Esophagus squamous epithelium (tissue), 5 donors: Measurements from ENCODE around the gene VARS2. TPM values are rescaled to one million over a fixed set of nuclear protein-coding genes. Genes with fewer than 3 reads are reported as not detected.
"Not testable (repeated sequence)": the region's sequence is repeated elsewhere in the genome, so short reads cannot be mapped to it uniquely, and the experiment has no call there.

Source experiments
- DNase-seq: peaks from one replicate; lab custom pipeline; 2025; lab: John Stamatoyannopoulos, UW
- H3K27ac ChIP-seq, 4 donors: fragments of 200-600 bp; sonication (generic); one replicate each; pipeline ENCODE4 v1.5.1; 2016 to 2019; ENCODE audit warnings: mild to moderate bottlenecking in 1 of 4
- H3K27me3 ChIP-seq, 4 donors: fragments of 200-600 bp; sonication (generic); 1 replicate in 3 of 4; 2 replicates in 1 of 4; pipeline versions ENCODE4 v1.5.1 to v1.6.0; 2017 to 2021; ENCODE audit warnings: antibody characterized with exemption in 1 of 4
- H3K36me3 ChIP-seq, 3 donors: fragments of 200-600 bp; sonication (generic); one replicate each; pipeline ENCODE4 v1.5.1; 2016 to 2019
- H3K4me1 ChIP-seq, 3 donors: fragments of 200-600 bp; sonication (generic); one replicate each; pipeline ENCODE4 v1.5.1; 2017 to 2019
- H3K4me3 ChIP-seq, 4 donors: fragments of 200-600 bp; sonication (generic); 1 replicate in 3 of 4; 2 replicates in 1 of 4; pipeline ENCODE4 v1.5.1; 2016 to 2019; ENCODE audit warnings: mild to moderate bottlenecking in 2 of 4, moderate library complexity in 1 of 4
- H3K9me3 ChIP-seq, 3 donors: fragments of 200-600 bp; sonication (generic); one replicate each; pipeline ENCODE4 v1.5.1; 2016 to 2019
- CTCF ChIP-seq, 6 experiments: fragments of 450-650 bp in 4 of 6; fragments of 200-600 bp in 2 of 6; sonication (generic) in 2 of 6; IDR thresholded peaks; one replicate each; pipeline ENCODE4 v1.5.1; 2016 to 2019; ENCODE audit warnings: antibody characterized with exemption in 6 of 6, mild to moderate bottlenecking in 4 of 6, moderate library complexity in 4 of 6
- POLR2A ChIP-seq, 4 donors: fragments of 450-650 bp; IDR thresholded peaks; one replicate each; pipeline ENCODE4 v1.6.1; 2017; ENCODE audit warnings: antibody characterized with exemption in 4 of 4, mild to moderate bottlenecking in 4 of 4, moderate library complexity in 3 of 4
- WGBS, 2 donors: methylation state at CpG; one replicate each; pipeline ENCODE4 v1.1.5; 2018; 5-methylcytosine and 5-hydroxymethylcytosine counted together
- intact Hi-C: fragments of 100-400 bp; cut with DNase I; formaldehyde crosslinking; loops from one replicate; pipeline ENCODE4 v1.15.0; 2022
- total RNA-seq, 4 donors: library from RNA; depleted of rRNA; stranded (reverse); fragments of >200 nt; gene quantifications; one replicate each; pipeline ENCODE4 v1.1.0, GENCODE V29; 2016
- donor health status: DM: yes; HTN: yes; CAD: no.

Gene VARS2
- total RNA-seq, 4 donors from 2014 or later, result 23.5 to 61.9 (median 33.0) TPM

GRCh38 chr6:30901436-30901835 is 12.6 kb upstream of the VARS2 start:
- no peak overlapping the region for H3K27ac ChIP-seq
- H3K36me3 ChIP-seq, result peaks cover 26 to 41% (median 28%) of the 10 kb centered on the region in 3 donors
- H3K4me1 ChIP-seq, result peaks cover 0 to 11% (median 0%) of the 10 kb centered on the region in 3 donors
- DNase-seq, result no peak
- intact Hi-C loops, result no loop called here
- no peak for TF ChIP-seq CTCF (IDR thresholded peaks at IDR 0.05)
- no peak for TF ChIP-seq POLR2A (IDR thresholded peaks at IDR 0.05)
- no peak overlapping the region for H3K4me3 ChIP-seq
- H3K9me3 ChIP-seq, result no peaks in the 10 kb centered on the region
- no peaks in the 10 kb centered on the region for H3K27me3 ChIP-seq

- H3K36me3 ChIP-seq, result peaks cover 21 to 33% (median 23%) of the 10 kb centered on the region in 3 donors
- DNase-seq, H3K4me3 ChIP-seq, H3K9me3 ChIP-seq, H3K27me3 ChIP-seq, intact Hi-C loops, H3K27ac ChIP-seq: not testable (repeated sequence)
- peaks cover 0 to 11% (median 0%) of the 10 kb centered on the region in 3 donors for H3K4me1 ChIP-seq
- WGBS, 2 donors, result 50 to 59% methylated on average over 5 to 9 of the region's 9 CpGs
These were observed 11.8 kb upstream of the VARS2 start for GRCh38 chr6:30902196-30902595.

- Histone ChIP-seq H3K36me3 (peaks cover 15 to 28% (median 17%) of the 10 kb centered on the region in 3 donors), H3K4me1 (peaks cover 0 to 16% (median 2%) of the 10 kb centered on the region in 3 donors), H3K27ac (no peak overlapping the region), H3K27me3 (no peaks in the 10 kb centered on the region), H3K9me3 (no peaks in the 10 kb centered on the region), H3K4me3 (no peak overlapping the region)
- TF ChIP-seq POLR2A (IDR thresholded peaks at IDR 0.05) (no peak), CTCF (IDR thresholded peaks at IDR 0.05) (no peak)
- intact Hi-C loops, result no loop called here
- DNase-seq, result no peak
- WGBS, 2 donors, result 26 to 33% methylated on average over 5 of the region's 5 CpGs
These were observed 11.3 kb upstream of the VARS2 start for GRCh38 chr6:30902709-30903108.

- TF ChIP-seq CTCF (IDR thresholded peaks at IDR 0.05), result no peak
- H3K4me3 ChIP-seq, result no peak overlapping the region
- intact Hi-C loops, result no loop called here
- no peak for DNase-seq
- peaks cover 10 to 23% (median 12%) of the 10 kb centered on the region in 3 donors for H3K36me3 ChIP-seq
- 68 to 87% methylated on average over 4 of the region's 4 CpGs for WGBS, 2 donors
- no peak overlapping the region for H3K27ac ChIP-seq
- H3K4me1 ChIP-seq, result peaks cover 0 to 17% (median 2%) of the 10 kb centered on the region in 3 donors
- H3K9me3 ChIP-seq, result no peaks in the 10 kb centered on the region
- no peaks in the 10 kb centered on the region for H3K27me3 ChIP-seq
These were observed 10.8 kb upstream of the VARS2 start for GRCh38 chr6:30903236-30903635.

GRCh38 chr6:30907290-30907757 is 6.7 kb upstream of the VARS2 start:
- 45 to 52% methylated on average over 9 to 12 of the region's 16 CpGs for WGBS, 2 donors
- peaks cover 6 to 26% (median 12%) of the 10 kb centered on the region in 3 donors for H3K4me1 ChIP-seq
- H3K9me3 ChIP-seq, intact Hi-C loops, H3K27me3 ChIP-seq, DNase-seq: not testable (repeated sequence)
- peak overlapping the region; percentile 57 to 89 (median 71) for H3K4me3 ChIP-seq
- peak overlapping the region; percentile 23 to 57 (median 45) for H3K27ac ChIP-seq
- peaks cover 0 to 29% (median 7%) of the 10 kb centered on the region in 3 donors for H3K36me3 ChIP-seq

GRCh38 chr6:30907758-30908591 is 6.1 kb upstream of the VARS2 start, which contains the start of gene GTF2H4:
Gene GTF2H4, plus strand, starts transcription at chr6:30908207.
- Histone ChIP-seq H3K36me3 (peaks cover 0 to 36% (median 7%) of the 10 kb centered on the region in 3 donors), H3K27ac (peak within 1 kb of the TSS; percentile 39 to 81 (median 66)), H3K9me3 (no peaks in the 10 kb centered on the region), H3K27me3 (no peaks in the 10 kb centered on the region), H3K4me1 (peaks cover 6 to 23% (median 12%) of the 10 kb centered on the region in 3 donors), H3K4me3 (peak within 1 kb of the TSS; percentile 57 to 89 (median 71))
- 0% methylated on average over 33 to 37 of the region's 49 CpGs for whole genome bisulfite sequencing, 2 donors
- intact Hi-C loops, result no loop called here
- TF ChIP-seq POLR2A (IDR thresholded peaks at IDR 0.05), result peak in 1 of 4 donors; percentile 4
- peak in 1 of 6 experiments; percentile 39 for TF ChIP-seq CTCF (IDR thresholded peaks at IDR 0.05)
- peak; percentile 81 for DNase-seq
